Measurements from ENCODE around the gene SSH2.

GRCh38 chr17:29867643-29868181, 62.3 kb downstream of the SSH2 start:
- TF ChIP-seq CREB5 (CRISPR knock-in tag; IDR thresholded peaks at IDR 0.05; ENCODE audit: low read depth) (no peak), PATZ1 (CRISPR knock-in tag; IDR thresholded peaks at IDR 0.05; ENCODE audit: borderline replicate concordance) (no peak)
